Measurements from ENCODE around the gene PPP4R3B. TPM values are rescaled to one million over a fixed set of nuclear protein-coding genes. Genes with fewer than 3 reads are reported as not detected.

PPP4R3B gene
- total and polyA plus RNA-seq, 2 donors (not counting 1 experiment from before 2014, with no cell fraction given) = 15.9 to 93.8 TPM

DNA sequence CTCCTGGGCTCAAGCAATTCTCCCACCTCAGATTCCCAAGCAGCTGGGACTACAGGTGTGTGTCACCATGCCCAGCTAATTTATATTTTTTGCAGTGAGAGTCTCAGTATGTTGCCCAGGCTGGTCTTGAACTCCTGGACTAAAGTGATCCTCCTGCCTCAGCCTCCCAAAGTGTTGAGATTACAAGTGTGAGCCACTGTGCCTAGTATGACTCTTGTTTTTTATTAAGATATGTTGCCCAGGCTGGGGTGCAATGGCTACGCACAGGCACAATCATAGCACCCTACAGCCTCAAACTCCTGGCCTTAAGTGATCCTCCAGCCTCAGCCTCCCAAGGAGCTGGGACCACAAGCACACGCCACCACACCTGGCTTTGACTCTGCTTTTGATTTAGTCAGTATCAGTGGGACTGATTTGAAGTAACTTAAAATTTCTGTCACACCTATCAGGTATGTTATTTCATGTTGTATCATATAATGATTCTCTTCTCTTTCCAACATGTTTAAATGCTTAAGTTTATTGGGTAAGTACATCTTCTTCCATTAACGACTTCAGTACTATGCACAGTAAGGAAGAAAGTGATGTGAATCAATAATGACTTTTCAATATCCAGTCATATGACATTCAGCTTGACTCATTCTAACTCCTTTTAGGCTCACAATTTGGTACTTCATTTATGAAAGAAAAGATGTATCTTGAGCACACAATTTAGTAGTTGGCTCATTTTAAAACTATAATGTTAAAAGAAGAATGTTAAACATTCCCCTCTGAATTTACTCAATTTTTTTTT, 6.3 kb downstream of the PPP4R3B start:
- ChIA-PET CTCF (interaction anchor here (1.3 kb wide), 1 partner anchor 14 kb away, joined by 6 read pairs; no protein-coding TSS in a partner anchor), POLR2A (interaction anchor here (0.6 kb wide), 1 partner anchor 10 kb away, joined by 3 read pairs; no protein-coding TSS in a partner anchor)
- no peaks in the 10 kb centered on the region for H3K9me3 Mint-ChIP-seq (ENCODE audit: insufficient read depth)
- peaks cover 37% of the 10 kb centered on the region for H3K4me1 Mint-ChIP-seq
- ATAC-seq (ENCODE audit: low read depth) = no peak
- H2AFZ ChIP-seq (ENCODE audit: insufficient read depth, low read depth, low read length, poor library complexity, severe bottlenecking) = no peak overlapping the region
- 100% methylated on average over 1 of the region's 3 CpGs for WGBS (ENCODE audit: insufficient coverage)
- no peak overlapping the region for H3K27ac Mint-ChIP-seq
- H3K4me1 ChIP-seq (ENCODE audit: control insufficient read depth in 2 of 2, insufficient read depth in 2 of 2, low read length in 2 of 2) = peaks cover 8 to 13% of the 10 kb centered on the region in 2 donors
- H3K27me3 Mint-ChIP-seq = no peaks in the 10 kb centered on the region
- H3K4me2 ChIP-seq (replicated peaks; ENCODE audit: low read depth, low read length, poor library complexity, severe bottlenecking) = no peak overlapping the region
- no peak overlapping the region for H3K9ac ChIP-seq (ENCODE audit: low read length)
- H3K9me3 ChIP-seq (ENCODE audit: control extremely low read depth in 1 of 3, control insufficient read depth in 2 of 3, insufficient read depth in 1 of 3, low read length in 2 of 3) = no peaks in the 10 kb centered on the region
- H3K4me3 Mint-ChIP-seq = no peak overlapping the region
- H4K20me1 ChIP-seq (ENCODE audit: control insufficient read depth, insufficient read depth, low read length, poor library complexity, severe bottlenecking) = peaks cover 51% of the 10 kb centered on the region
- H3K27me3 ChIP-seq (replicated peaks in 1 of 4; ENCODE audit: control extremely low read depth in 1 of 4, control insufficient read depth in 3 of 4, insufficient read depth in 4 of 4, low read length in 3 of 4) = no peaks in the 10 kb centered on the region
- H3K4me3 ChIP-seq (ENCODE audit: control extremely low read depth in 1 of 5, extremely low read depth in 1 of 5, insufficient read depth in 1 of 5, low read depth in 2 of 5, low read length in 4 of 5) = no peak overlapping the region
- H3K36me3 ChIP-seq (replicated peaks in 1 of 2; ENCODE audit: control extremely low read depth in 1 of 2, control insufficient read depth in 1 of 2, extremely low read depth in 1 of 2, insufficient read depth in 2 of 2, low read length in 1 of 2) = peaks cover 14 to 44% of the 10 kb centered on the region in 2 experiments
- DNase-seq = no peak
- intact Hi-C loops (cut with micrococcal nuclease) = loop anchor here (5.0 to 10.0 kb wide), 2 partner anchors 49 to 1036 kb away; no protein-coding TSS in a partner anchor
- H3K27ac ChIP-seq (ENCODE audit: low read length in 2 of 2) = no peak overlapping the region
- TF ChIP-seq EZH2 (IDR thresholded peaks at IDR 0.05; ENCODE audit: borderline replicate concordance, insufficient read depth, low read depth, low read length, poor library complexity, severe bottlenecking) = no peak
- TF ChIP-seq CTCF (IDR thresholded peaks at IDR 0.05) = no peak
- H3K79me2 ChIP-seq (ENCODE audit: control insufficient read depth, insufficient read depth, low read length) = peaks cover 98% of the 10 kb centered on the region

Data from B cell (primary cell).